A673 (cell line): ENCODE data around the gene FOXO3. TPM values are rescaled to one million over a fixed set of nuclear protein-coding genes. Genes with fewer than 3 reads are reported as not detected.

Source experiments
- BruUV-seq: library from RNA; stranded (reverse); fragments of 400-500 nt; replicated peaks from 2 replicates; lab custom pipeline; 2021; lab: Mats Ljungman, UMichigan
- CTCF ChIA-PET: fragments of 300-600 bp; sonication (Branson Sonifier 250); formaldehyde crosslinking; loops from one replicate; lab custom pipeline; 2022; ENCODE audit warnings: antibody characterized with exemption; lab: Charles Lee
- POLR2A ChIA-PET: fragments of 300-600 bp; sonication (Branson Sonifier 250); formaldehyde crosslinking; loops from one replicate; lab custom pipeline; 2022; ENCODE audit warnings: antibody characterized with exemption; ENCODE audit not compliant: low non-redundant PET; lab: Charles Lee
- DNase-seq: peaks from one replicate; pipeline ENCODE4 v3.0.0-alpha.2; 2015; ENCODE audit warnings: low spot score
- H3K27ac ChIP-seq: fragments of 200-600 bp; sonication (generic); 2 replicates; pipeline ENCODE4 v1.5.1; 2016; ENCODE audit warnings: mixed run types, low read depth, mild to moderate bottlenecking, mixed read lengths, antibody characterized with exemption, low read length; ENCODE audit not compliant: poor library complexity, severe bottlenecking
- H3K27me3 ChIP-seq: fragments of 200-600 bp; sonication (generic); replicated peaks from 2 replicates; pipeline ENCODE4 v1.6.1; 2017; ENCODE audit warnings: mixed run types, low read depth, mild to moderate bottlenecking, mixed read lengths, antibody characterized with exemption, low read length; ENCODE audit not compliant: insufficient read depth, poor library complexity
- H3K36me3 ChIP-seq: fragments of 200-600 bp; sonication (generic); 2 replicates; pipeline ENCODE4 v1.6.1; 2016; ENCODE audit warnings: mixed run types, mild to moderate bottlenecking, mixed read lengths, antibody characterized with exemption, low read length; ENCODE audit not compliant: insufficient read depth, poor library complexity, severe bottlenecking
- H3K4me1 ChIP-seq: fragments of 200-600 bp; sonication (generic); 2 replicates; pipeline ENCODE4 v1.6.1; 2017; ENCODE audit warnings: mixed run types, mild to moderate bottlenecking, mixed read lengths, antibody characterized with exemption, low read length; ENCODE audit not compliant: insufficient read depth, poor library complexity, severe bottlenecking
- H3K4me3 ChIP-seq: fragments of 200-600 bp; sonication (generic); 2 replicates; pipeline ENCODE4 v1.5.1; 2016; ENCODE audit warnings: low read depth, mixed run types, mild to moderate bottlenecking, mixed read lengths, low read length; ENCODE audit not compliant: poor library complexity, severe bottlenecking
- H3K9me3 ChIP-seq: fragments of 200-600 bp; sonication (generic); 2 replicates; pipeline ENCODE4 v1.6.1; 2016; ENCODE audit warnings: mixed run types, low read depth, mild to moderate bottlenecking, mixed read lengths, antibody characterized with exemption, low read length; ENCODE audit not compliant: poor library complexity, severe bottlenecking
- CTCF ChIP-seq: fragments of 300-800, 200-600 bp; sonication (generic); conservative IDR thresholded peaks from 2 replicates; pipeline ENCODE4 v1.5.1; 2017; ENCODE audit warnings: low read depth, mild to moderate bottlenecking, antibody characterized with exemption, low read length, moderate library complexity, mixed read lengths
- EZH2 ChIP-seq: fragments of 200-600 bp; sonication (generic); IDR thresholded peaks from 2 replicates; pipeline ENCODE4 v1.6.1; 2017; ENCODE audit warnings: borderline replicate concordance, low read depth, mild to moderate bottlenecking, mixed read lengths, antibody characterized with exemption, low read length; ENCODE audit not compliant: poor library complexity, severe bottlenecking
- intact Hi-C: fragments of 100-400 bp; cut with micrococcal nuclease; formaldehyde crosslinking; loops from one replicate; pipeline ENCODE4 v1.10.0; 2022; ENCODE audit not compliant: unreplicated experiment
- total RNA-seq: library from RNA; stranded (reverse); gene quantifications from 2 replicates; pipeline ENCODE4 v1.2.3, GENCODE V29; 2021

The FOXO3 gene
- total RNA-seq, 1 experiment from 2014 or later: 16.8 TPM

- no peak for DNase-seq
- ChIA-PET POLR2A (no interaction called here), CTCF (no interaction called here)
- no TSS peak for BruUV-seq
- no peak overlapping the region for H3K4me3 ChIP-seq
- no peaks in the 10 kb centered on the region for H3K36me3 ChIP-seq
- TF ChIP-seq CTCF (no peak), EZH2 (no peak)
- intact Hi-C loops: no loop called here
- no peaks in the 10 kb centered on the region for H3K4me1 ChIP-seq
- H3K27me3 ChIP-seq: no peaks in the 10 kb centered on the region
- H3K27ac ChIP-seq: no peak overlapping the region
- H3K9me3 ChIP-seq: no peaks in the 10 kb centered on the region
Measured at GRCh38 chr6:108550256-108550655, 10.5 kb upstream of the FOXO3 start.

DNA sequence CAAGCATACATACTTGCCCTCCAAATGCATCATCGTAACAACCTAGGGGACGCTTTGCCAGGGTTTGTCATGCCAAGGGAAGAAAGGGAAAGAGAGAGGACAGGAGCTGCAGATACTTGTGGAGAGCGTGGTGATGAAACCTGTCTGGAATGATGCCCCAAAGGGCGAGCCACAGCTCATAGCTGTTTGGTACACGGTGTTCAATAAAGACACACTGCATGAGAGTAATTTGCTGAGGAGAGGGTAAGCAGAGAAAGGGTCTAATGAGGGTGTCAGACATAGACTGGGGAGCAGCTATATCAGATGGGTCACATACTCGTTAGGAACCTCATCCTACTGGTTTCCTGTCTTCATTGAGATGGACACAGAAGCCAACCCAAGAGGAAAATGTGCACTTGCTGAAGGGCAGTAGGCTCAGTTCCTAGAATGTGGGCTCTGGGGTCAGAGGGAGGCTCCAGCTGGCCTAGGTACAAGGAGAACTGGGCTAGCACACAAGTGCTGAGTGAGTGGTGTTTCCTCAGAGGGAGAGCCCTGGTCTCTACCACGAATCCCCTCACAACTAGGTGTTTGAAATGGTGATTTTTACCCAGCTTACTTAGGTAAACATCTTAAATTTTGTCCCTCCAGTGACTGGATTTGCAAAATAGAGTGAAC lies 5.2 kb upstream of the FOXO3 start:
- intact Hi-C loops: loop anchor here (5.0 kb wide), 3 partner anchors 282 to 517 kb away; no protein-coding TSS in a partner anchor
- TF ChIP-seq CTCF (no peak), EZH2 (no peak)
- no peaks in the 10 kb centered on the region for H3K36me3 ChIP-seq
- no TSS peak for BruUV-seq
- no peak for DNase-seq
- no peaks in the 10 kb centered on the region for H3K27me3 ChIP-seq
- ChIA-PET CTCF (no interaction called here), POLR2A (no interaction called here)
- no peak overlapping the region for H3K27ac ChIP-seq
- H3K4me3 ChIP-seq: no peak overlapping the region
- no peaks in the 10 kb centered on the region for H3K9me3 ChIP-seq
- H3K4me1 ChIP-seq: peaks cover 7% of the 10 kb centered on the region

DNA sequence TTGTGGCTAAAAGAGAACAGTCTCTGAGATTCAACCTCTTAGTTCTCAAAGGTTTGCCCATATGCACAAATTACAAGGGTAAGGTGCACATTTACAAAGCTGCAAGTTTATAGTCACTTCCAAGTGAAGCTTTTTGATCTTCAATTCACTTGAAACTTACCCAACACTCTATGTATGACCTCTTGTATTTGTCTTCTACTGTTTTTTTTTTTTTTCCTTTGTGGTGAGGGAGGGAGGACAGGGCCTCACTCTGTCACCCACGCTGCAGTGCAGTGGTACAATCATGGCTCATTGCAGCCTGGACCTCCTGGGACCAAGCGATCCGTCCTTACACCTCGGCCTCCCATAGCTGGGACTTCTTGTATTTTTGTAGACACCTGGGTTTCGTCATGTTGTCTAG lies 4.5 kb upstream of the FOXO3 start:
- no peaks in the 10 kb centered on the region for H3K36me3 ChIP-seq
- H3K27ac ChIP-seq: no peak overlapping the region
- H3K9me3 ChIP-seq: no peaks in the 10 kb centered on the region
- intact Hi-C loops: loop anchor here (5.0 kb wide), 3 partner anchors 281 to 516 kb away; no protein-coding TSS in a partner anchor
- no peak overlapping the region for H3K4me3 ChIP-seq
- TF ChIP-seq EZH2 (no peak), CTCF (no peak)
- ChIA-PET CTCF (interaction anchor here (0.7 kb wide), 1 partner anchor 21 kb away, joined by 3 read pairs; no protein-coding TSS in a partner anchor), POLR2A (no interaction called here)
- no TSS peak for BruUV-seq
- no peaks in the 10 kb centered on the region for H3K27me3 ChIP-seq
- peaks cover 7% of the 10 kb centered on the region for H3K4me1 ChIP-seq
- no peak for DNase-seq
